ENCODE data around the gene SLC51B. TPM values are rescaled to one million over a fixed set of nuclear protein-coding genes. Genes with fewer than 3 reads are reported as not detected.

Gene SLC51B
- total and polyA plus RNA-seq, 10 of the 15 experiments (the other 5 are each of a cell fraction or from before 2014, with no cell fraction given), result 0.05 to 0.17 (median 0.13) TPM; not detected in 7

DNA sequence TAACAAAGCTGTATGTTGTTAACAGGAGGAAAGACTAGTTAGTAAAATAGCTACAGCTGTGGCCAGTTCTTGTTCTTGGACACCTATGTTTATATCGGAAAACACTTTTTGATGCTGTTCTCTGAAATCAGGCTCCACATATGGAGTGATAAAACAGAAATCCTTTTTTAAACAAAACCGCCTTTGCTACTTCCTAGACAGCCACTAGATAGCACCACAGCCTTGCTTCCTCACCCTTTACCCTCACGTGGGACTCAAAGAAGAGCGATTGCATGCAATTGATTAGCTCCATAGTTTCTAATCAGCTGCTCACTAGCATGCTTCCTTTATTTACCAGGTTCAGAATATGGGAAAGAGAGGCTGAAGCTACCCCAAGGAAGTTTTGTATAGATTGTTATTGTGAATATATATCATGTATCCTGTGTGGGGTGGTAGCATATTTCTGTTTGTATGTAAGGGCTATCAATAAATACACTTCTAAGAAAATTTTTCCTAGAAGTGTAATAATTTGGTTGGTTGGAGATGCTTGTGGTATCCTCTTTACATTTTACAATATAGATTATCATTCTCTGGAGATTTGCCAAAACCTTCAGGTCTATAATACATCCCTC, 11.4 kb upstream of the SLC51B start (continued):
- TF ChIP-seq, protein P1, sequence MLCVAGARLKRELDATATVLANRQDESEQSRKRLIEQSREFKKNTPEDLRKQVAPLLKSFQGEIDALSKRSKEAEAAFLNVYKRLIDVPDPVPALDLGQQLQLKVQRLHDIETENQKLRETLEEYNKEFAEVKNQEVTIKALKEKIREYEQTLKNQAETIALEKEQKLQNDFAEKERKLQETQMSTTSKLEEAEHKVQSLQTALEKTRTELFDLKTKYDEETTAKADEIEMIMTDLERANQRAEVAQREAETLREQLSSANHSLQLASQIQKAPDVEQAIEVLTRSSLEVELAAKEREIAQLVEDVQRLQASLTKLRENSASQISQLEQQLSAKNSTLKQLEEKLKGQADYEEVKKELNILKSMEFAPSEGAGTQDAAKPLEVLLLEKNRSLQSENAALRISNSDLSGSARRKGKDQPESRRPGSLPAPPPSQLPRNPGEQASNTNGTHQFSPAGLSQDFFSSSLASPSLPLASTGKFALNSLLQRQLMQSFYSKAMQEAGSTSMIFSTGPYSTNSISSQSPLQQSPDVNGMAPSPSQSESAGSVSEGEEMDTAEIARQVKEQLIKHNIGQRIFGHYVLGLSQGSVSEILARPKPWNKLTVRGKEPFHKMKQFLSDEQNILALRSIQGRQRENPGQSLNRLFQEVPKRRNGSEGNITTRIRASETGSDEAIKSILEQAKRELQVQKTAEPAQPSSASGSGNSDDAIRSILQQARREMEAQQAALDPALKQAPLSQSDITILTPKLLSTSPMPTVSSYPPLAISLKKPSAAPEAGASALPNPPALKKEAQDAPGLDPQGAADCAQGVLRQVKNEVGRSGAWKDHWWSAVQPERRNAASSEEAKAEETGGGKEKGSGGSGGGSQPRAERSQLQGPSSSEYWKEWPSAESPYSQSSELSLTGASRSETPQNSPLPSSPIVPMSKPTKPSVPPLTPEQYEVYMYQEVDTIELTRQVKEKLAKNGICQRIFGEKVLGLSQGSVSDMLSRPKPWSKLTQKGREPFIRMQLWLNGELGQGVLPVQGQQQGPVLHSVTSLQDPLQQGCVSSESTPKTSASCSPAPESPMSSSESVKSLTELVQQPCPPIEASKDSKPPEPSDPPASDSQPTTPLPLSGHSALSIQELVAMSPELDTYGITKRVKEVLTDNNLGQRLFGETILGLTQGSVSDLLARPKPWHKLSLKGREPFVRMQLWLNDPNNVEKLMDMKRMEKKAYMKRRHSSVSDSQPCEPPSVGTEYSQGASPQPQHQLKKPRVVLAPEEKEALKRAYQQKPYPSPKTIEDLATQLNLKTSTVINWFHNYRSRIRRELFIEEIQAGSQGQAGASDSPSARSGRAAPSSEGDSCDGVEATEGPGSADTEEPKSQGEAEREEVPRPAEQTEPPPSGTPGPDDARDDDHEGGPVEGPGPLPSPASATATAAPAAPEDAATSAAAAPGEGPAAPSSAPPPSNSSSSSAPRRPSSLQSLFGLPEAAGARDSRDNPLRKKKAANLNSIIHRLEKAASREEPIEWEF (IDR thresholded peaks at IDR 0.05; ENCODE audit: insufficient replicate concordance, low read depth, low read length), result no peak
- TF ChIP-seq CREB1 (IDR thresholded peaks at IDR 0.05; ENCODE audit: low read depth) (no peak), ZBED1 (IDR thresholded peaks at IDR 0.05; ENCODE audit: borderline replicate concordance) (no peak), TARDBP (IDR thresholded peaks at IDR 0.05; ENCODE audit: borderline replicate concordance) (no peak), DPF2 (IDR thresholded peaks at IDR 0.05) (no peak), ATF7 (IDR thresholded peaks at IDR 0.05; ENCODE audit: low read depth) (no peak), KAT2A (conservative IDR thresholded peaks at IDR 0.05; ENCODE audit: control insufficient read depth, low read depth, low read length) (no peak), IRF4 (IDR thresholded peaks at IDR 0.05; ENCODE audit: low read depth, low read length) (no peak), PBX3 (IDR thresholded peaks at IDR 0.05; ENCODE audit: insufficient replicate concordance, low read depth, low read length) (no peak), RB1 (IDR thresholded peaks at IDR 0.05; ENCODE audit: borderline replicate concordance) (no peak), EZH2 (IDR thresholded peaks at IDR 0.05; ENCODE audit: borderline replicate concordance, control insufficient read depth, low read depth, low read length) (no peak)
- TF ChIP-seq, protein P2, sequence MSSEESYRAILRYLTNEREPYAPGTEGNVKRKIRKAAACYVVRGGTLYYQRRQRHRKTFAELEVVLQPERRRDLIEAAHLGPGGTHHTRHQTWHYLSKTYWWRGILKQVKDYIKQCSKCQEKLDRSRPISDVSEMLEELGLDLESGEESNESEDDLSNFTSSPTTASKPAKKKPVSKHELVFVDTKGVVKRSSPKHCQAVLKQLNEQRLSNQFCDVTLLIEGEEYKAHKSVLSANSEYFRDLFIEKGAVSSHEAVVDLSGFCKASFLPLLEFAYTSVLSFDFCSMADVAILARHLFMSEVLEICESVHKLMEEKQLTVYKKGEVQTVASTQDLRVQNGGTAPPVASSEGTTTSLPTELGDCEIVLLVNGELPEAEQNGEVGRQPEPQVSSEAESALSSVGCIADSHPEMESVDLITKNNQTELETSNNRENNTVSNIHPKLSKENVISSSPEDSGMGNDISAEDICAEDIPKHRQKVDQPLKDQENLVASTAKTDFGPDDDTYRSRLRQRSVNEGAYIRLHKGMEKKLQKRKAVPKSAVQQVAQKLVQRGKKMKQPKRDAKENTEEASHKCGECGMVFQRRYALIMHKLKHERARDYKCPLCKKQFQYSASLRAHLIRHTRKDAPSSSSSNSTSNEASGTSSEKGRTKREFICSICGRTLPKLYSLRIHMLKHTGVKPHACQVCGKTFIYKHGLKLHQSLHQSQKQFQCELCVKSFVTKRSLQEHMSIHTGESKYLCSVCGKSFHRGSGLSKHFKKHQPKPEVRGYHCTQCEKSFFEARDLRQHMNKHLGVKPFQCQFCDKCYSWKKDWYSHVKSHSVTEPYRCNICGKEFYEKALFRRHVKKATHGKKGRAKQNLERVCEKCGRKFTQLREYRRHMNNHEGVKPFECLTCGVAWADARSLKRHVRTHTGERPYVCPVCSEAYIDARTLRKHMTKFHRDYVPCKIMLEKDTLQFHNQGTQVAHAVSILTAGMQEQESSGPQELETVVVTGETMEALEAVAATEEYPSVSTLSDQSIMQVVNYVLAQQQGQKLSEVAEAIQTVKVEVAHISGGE (CRISPR knock-in tag; IDR thresholded peaks at IDR 0.05), result no peak
- TF ChIP-seq, protein P3, sequence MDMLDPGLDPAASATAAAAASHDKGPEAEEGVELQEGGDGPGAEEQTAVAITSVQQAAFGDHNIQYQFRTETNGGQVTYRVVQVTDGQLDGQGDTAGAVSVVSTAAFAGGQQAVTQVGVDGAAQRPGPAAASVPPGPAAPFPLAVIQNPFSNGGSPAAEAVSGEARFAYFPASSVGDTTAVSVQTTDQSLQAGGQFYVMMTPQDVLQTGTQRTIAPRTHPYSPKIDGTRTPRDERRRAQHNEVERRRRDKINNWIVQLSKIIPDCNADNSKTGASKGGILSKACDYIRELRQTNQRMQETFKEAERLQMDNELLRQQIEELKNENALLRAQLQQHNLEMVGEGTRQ (IDR thresholded peaks at IDR 0.05; ENCODE audit: borderline replicate concordance, low read depth, low read length), result peak; percentile 41; the same call in 1 of the 2 replicates
